NCI-H1694 (cell line): ENCODE results near the gene GJC2.
A peak's percentile ranks its signal among the peaks of the same experiment; 100 is the strongest.

ENCODE experiments used
- DNase-seq: peaks from one replicate; lab custom pipeline; 2025; lab: John Stamatoyannopoulos, UW

Gene GJC2

DNA sequence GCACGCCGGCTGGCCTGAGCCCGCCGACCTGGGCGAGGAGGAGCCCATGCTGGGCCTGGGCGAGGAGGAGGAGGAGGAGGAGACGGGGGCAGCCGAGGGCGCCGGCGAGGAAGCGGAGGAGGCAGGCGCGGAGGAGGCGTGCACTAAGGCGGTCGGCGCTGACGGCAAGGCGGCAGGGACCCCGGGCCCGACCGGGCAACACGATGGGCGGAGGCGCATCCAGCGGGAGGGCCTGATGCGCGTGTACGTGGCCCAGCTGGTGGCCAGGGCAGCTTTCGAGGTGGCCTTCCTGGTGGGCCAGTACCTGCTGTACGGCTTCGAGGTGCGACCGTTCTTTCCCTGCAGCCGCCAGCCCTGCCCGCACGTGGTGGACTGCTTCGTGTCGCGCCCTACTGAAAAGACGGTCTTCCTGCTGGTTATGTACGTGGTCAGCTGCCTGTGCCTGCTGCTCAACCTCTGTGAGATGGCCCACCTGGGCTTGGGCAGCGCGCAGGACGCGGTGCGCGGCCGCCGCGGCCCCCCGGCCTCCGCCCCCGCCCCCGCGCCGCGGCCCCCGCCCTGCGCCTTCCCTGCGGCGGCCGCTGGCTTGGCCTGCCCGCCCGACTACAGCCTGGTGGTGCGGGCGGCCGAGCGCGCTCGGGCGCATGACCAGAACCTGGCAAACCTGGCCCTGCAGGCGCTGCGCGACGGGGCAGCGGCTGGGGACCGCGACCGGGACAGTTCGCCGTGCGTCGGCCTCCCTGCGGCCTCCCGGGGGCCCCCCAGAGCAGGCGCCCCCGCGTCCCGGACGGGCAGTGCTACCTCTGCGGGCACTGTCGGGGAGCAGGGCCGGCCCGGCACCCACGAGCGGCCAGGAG is 8.6 kb downstream of the GJC2 start:
- DNase-seq, result no peak

DNA sequence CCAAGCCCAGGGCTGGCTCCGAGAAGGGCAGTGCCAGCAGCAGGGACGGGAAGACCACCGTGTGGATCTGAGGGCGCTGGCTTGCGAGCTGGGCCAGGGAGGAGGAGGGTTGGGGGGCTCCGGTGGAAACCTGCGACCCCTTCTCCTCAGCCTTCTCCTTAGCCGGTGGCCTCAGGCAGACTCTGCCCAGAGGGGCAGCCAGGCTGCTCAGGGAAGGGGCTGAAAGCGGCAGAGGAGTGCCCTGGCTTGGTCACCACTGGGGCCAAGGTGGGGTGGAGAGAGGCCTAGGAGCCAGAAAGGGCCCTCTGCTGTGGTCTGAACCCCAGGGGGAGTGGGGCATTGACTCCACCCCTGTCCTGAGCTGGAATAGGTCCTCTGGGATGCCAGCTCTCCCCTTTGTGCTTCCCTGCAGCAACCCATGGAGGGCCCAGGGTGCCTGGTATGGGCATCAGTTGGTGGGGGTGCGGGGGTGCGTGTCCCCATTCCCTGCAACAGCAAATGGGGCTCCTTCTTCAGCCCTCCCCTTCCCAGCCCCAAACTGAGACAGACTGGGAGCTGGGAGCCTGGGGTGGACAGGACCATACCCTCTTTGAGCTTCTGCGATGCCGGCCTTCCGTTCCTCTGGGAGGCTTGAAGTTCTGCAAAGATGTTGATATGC is 9.4 kb downstream of the GJC2 start:
- no peak for DNase-seq

DNA sequence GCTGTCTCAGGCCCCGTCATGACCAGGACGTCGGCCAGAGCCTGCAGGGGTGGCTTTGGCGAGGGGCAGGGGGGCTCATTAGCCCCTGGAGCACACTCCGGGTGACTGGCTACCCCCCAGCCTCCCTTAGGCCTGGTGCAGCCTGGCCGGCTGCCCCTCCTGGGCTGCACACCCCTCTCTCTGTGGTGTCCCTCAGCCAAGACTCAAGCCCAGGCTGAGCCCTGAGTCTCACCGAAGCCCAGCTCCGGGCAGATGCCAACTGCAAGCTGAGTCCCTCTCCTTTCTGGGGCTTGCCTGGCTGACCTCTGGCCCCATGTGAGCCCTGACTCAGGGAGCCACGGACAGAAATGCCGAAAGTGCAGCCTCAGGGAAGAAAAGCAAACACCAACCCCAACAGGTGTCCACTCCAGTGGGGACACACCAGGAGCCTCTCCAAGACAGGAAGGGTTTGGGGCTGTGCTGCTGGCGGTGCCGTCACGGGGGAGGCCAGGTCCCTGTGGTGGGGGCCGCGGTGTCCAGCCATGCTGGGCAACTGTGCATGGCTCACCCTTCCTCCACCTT is 10.6 kb downstream of the GJC2 start:
- DNase-seq, result no peak

DNA sequence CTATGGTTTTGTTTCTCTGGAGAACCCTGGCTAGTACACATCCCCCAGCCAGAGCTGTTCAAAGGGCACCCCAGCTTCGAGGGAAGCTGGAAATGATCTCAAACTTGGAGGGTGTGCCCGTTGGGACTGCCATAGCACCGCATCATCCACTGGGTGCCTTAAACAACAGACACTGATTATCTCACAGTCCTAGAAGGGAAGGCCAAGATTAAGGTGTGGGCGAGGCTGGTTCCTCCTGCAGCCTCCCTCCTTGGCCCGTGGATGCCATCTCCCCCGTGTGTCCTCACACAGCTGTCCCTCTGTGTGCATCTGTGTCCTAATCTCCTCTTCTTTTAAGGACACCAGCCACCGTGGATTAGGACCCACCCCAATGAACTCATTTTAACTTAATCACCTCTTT is 11.6 kb downstream of the GJC2 start:
- DNase-seq, result no peak

DNA sequence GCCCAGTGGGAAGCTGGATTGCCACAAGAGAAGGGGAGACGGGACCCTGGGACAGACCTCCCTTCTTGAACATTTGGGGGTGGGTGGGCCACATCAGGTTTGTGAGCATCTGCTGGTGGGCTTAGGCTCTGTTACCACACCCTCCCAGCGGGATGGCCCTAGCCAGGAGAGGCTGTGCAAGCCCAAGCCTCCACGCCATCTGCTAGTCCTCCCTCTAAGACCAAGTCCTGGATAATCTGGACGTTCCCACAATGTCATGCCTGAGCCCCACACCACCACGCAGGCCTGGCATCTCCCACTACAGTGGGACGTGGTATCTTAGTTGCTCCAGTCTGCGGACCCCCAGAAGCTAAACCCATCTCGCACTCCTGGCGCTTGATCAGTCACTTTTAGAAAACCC is 12.1 kb downstream of the GJC2 start:
- no peak for DNase-seq

DNA sequence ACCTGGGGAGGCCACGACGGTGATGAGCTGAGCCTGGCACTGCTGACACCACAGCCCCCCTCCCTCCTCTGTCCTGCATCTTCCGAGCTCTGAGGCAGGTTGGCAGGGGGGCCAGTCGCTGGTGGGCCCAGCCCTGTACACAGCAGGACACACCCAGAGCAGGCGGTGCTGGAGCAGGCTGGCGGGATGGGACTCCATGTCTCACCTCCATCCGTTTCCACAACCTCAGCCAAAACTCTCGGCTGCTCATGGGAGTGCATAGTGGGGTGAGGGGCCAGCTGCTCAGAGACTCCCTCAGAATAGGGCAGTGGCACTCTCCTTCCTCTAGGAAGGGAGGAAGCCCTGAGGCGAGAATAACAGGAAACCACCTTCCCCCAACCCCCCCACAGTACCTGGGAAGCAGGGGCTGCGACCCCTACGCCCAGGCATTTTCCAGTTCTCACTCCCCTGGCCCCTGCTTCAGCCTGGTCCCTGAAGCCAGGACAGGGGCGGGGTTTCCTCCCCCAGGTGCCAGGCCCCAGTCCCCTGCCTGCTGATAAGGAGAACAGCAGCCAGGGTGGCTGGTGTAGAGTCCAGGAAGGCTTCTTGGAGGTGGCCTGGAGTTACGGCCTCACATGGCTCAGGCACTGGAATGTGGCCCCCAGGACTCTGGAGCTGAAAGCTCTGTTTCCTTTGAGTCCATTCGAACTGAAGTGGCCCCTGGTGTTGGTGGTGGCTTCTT is 12.7 kb downstream of the GJC2 start:
- no peak for DNase-seq

DNA sequence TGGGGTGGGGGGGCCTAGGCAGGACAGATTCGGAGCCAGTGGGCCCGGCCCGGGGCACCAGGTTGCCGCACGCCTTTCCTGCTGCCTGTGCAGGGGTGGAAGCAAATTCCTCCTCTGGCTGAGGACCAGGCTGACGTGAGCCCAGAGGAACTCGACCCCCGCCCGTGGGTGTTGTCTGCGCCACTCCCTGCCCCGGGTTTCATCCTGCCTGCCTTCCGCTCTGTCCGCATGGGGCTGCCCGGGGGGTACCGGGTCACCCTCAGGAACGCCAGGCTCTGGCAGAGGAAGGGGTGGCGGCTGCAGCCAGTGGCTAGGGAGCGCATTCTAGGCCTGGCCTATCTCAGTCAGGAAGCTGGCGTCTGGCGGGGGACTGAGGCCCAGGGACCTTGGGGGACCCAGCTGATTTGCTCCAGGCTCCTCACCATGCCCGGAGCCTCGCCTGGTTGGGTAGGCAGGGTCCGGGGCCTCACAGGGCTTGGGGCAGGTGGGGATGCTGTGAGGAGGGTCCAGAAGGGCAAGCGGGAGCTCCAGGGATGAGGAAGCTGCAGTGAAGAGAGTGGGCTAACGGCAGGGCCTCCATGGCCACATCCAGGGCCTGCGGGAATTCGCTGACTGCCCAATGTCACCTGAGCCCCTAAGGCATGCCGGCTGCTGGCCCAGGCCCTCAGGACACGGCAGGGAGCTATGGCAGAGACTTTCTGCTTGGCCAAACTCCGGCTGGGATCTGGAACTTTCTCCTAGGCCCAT is 13.4 kb downstream of the GJC2 start:
- no peak for DNase-seq

DNA sequence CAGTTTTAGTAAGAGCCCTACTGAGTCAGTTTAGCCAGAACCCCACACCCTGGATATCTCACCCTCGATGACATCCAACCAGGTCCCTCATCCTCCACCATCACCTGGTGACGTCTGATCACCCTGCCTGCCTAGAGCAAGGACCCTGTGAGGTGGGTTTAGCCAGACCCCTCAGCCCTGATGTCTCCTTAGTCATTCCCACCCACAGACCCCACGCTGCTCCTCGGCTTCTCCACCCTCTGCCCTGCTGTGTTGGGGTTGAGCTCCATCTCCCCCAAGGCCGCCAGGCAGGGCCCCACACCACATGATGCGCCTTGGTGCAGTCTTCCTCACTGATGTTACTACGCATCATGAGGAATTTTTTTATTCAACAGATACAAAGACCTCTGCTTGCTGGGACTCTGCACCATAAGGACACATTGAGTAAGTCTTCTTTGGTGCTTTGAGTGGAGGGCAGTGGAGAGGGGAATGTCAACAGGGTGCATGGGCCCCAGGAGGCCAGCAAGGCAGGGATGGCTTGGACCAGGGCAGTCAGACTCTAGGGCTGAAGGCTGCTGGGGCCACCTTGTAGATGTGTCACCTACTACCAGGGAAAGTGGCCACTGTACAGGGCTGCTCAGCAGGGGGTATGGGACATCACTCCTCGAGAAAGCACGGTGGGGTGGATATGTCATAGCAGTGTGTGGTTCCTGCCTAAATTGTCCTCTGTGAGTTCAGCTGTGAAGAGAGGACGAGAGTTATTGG is 14.2 kb downstream of the GJC2 start:
- no peak for DNase-seq

DNA sequence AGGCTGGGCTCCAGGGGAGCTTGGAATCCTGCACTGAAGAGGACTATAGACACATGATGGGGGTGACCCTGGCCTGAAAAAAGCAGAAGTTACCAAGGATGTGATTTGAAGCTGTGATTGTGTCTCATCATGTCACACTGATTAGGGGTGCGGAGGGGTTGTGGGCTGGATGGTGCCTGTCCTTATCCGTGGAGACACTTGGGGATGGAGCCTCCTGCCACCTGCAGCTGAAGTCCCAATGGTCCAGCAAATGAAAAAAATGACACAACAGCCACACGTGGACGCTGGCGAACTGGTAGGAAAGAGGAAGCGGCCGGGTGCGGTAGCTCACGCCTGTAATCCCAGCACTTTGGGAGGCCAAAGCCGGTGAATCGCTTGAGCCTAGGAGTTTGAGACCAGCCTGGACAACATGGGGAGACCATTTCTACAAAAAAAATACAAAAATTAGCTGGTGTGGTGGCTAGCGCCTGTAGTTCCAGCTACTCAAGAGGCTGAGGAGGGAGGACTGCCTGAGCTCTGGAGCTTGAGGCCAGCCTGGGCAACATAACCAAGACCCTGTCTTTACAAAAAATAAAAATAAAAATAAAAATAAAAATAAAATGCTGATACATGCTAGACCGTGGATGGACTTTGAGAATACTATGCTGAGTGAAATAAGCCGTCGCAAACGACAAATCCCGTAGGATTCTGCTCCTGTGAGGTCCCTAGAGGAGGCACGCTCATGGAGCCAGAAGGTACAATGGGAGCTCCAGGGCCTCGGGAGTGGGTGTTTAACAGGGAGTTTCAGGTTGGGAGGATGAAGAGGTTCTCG is 15.0 kb downstream of the GJC2 start:
- DNase-seq, result no peak

DNA sequence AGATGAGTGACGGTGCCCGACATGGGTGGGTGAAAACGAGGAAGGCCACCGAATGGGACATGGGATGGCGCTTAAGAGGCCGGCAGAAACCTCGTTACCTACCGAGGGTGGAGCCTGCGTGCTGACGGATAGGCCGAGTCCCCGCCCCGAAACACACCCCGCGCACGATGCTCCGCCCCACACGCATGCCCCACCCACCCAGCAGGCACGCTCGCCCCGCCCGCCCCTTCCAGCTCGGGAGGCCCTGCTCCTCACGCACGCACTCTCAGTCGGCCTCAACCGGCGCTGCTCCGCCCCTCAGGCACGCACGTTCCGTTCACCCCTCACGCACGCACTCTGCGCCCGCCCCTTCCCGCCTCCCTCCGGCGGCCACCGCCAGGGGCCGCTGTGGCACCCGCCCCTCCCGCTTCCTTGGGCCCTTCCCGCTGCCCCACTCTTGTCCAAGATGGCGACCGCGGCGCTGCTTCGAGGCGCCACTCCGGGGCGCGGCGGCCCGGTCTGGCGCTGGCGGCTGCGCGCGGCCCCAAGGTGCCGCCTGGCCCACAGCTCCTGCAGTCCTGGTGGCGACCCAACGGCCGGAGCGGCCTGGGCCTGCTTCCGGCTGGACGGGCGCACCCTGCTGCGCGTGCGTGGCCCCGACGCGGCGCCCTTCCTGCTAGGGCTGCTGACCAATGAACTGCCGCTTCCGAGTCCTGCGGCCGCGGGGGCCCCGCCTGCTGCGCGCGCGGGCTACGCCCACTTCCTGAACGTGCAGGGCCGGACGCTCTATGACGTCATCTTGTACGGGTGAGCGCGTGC is 15.8 kb downstream of the GJC2 start, which contains the start of gene IBA57:
Gene IBA57, plus strand, starts transcription at position 433 of the 798 bp plus-strand sequence. Its CDS starts 13 bp downstream, at position 446.
- DNase-seq, result peak; percentile 94

DNA sequence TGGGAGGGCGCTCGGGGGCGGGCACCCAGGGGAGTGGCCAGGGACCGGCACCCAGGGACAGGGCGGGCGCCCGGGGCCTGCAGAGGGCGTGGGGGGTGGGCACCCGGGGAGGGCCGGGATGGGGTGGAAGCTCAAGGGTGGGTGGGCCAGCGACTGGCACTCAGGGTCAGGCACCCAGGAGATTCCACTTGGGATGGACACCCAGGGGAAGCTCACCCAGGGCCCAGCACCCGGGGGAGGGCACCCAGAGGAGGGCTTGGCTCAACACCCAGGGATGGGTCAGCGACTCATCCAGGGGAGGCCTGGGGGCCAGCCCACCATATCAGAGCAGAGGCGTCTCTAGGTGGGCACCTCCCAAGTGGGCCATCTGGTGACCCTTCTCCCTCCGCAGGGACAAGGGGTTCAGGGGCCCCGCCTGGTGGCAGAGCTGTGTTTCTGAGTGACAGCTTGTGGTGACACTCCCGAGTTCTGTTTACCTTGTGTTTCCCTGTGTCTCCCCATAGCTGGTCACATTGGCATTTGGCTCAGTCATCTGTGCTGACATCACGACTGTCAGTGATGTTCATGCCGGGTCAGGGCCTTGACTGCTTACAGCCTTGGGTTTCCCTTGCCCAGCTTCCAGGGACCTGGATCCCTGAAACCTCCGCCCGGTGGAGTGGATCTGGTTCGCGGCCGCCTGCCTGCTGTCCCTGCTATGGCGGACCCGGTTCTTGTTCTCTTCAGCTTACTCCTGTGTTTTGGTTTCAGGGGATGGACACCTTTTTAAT is 16.6 kb downstream of the GJC2 start:
- DNase-seq, result peak; percentile 63

DNA sequence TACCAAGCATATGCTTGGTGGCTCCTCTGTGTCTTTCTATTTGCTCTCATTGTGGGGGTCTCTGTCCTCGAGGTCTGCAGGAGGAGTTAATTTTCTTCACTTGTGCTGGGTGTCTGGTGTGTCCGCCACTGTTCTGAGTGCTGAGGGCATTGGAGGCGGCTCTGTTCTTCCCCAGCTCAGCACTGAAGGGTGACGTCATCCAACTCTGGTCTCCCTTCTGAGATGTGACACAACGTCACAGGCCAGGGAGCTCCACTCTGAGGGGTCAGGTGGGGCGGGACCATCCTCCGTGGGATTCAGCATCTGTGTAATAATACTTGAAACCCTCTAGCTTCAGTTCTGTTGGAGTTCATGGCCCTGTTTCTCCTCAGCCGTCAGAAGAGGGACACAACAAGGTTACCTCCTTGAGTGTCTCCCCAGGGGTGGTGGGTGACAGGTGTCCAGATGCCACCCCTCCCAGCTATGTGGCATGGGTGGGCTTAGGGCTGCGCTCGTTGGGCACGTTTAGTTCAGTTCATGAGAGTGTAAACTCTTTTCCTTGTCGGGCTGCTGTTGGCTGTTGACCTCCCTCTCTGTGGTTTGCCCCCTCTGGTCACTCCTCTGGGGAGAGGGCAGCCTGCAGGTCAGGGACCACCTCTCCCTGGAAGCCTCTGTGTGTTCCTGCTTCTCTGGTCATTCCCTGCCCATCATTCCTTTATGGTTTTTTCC is 19.0 kb downstream of the GJC2 start:
- no peak for DNase-seq

DNA sequence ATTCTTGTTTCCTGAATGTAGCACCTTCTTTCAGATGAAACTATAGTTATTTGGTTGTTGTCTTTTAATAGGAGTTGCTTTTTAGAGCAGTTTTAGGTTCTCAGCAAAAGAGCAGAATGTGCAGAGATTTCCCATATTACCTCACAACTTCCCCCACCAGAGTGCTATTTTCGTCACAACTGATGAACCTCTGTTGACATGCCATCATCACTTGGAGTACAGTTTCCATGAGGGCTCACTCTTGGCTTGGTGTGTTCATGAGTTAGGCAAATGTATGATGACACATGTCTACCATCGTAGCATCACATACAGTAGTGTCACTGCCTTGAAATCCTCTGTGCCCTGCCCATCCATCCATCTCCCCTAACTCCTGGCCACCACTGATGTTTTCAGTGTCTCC is 19.6 kb downstream of the GJC2 start:
- no peak for DNase-seq

DNA sequence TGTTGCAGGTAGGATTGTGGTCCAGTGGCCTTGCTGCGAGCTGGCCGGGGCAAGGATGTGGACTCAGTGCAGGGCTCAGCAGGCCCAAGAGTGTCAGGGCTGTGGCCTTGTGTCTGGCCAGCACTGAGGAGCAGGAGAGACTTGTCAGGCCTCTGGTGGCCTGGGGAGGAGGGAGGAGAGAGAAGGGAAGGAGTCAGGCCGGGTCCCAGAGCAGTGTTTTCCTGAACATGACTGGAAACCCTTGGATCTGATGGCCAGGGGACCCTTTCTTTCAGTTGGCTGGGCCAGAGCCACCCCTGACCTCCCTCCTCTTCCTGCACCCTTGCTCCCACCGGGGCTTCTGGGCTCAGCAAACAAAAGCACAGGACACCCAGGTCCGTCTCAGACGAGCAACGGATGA is 20.9 kb downstream of the GJC2 start:
- no peak for DNase-seq

DNA sequence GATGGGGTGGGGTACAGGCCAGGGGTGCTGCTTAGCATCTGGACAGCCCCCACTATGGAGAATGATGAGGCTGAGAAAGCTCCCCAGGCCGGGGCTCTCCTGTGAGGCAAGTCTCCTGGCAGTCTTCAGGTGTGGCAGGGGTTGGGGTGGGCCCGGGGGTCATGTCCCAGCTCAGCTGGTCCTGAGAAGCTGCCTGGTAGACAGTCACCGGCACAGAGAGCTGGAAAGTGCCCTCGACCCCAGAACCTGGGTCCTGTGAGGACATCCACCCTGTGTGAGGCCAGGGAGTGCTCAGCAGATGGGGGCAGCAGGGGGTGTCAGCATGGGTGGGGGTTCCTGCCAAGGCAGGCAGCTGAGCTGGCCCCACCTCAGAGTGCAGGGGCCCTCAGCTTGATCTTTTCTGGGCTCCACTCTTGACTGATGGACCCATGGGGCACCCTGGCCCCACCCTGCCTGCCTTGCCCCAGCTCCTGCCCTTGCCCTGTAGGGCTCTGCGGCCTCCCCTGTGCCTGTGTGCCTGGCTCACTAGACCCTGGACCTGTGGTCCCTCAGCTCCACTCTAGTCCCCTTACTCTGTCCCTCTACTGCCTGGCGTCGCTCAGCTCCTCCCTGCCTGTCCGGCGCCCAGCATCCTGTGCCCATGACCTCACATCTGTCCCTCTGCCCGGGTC is 21.6 kb downstream of the GJC2 start:
- no peak for DNase-seq

DNA sequence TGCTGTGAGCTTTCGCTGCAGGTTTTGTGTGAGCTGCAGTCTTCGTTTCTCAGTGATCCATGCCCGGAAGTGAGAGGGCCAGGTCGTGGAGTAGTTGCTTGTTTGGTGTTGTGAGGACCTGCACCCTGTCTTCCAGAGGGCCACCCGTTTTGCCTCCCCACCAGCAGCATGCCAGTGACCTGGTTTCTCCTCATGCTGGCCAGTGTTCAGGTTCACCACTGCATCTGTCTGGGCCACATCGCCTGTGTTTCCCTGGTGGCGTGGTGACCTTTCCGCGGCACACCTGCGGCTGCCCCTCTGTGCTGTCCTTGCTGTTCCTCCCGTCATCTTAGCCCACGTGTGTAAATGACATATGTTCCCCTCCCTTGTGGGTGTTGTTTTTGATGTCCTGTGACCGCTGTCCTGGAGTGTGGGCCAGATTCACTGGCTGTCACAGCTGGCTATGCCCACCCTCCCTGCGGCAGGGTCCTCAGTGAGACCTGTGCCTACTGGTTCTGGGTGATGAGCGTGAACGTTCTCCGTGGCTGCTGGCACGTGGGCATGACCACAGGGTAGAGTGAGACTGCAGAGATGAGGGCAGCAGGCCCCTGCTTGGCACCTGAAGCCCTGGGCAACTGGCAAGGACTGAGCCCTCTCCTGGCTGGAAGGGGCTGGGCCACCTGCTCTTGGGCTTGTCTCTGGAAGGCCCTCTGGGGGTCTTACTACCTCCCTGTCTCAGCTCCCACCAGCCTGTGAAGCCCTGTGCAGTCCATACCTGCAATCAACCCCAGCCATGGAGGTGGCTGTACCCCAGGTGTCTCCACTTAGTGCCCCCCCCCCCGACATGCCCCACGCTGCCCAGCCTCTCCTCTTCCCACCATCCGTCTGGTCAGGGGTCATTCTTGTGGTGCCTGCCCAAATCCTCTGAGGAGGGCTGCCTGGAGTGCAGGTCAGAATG is 23.1 kb downstream of the GJC2 start:
- DNase-seq, result no peak
